GM19023 (cell line): ENCODE data around the gene GYPC.

Experiments
- ATAC-seq: cut with Tn5 transposase; IDR thresholded peaks from one replicate; pipeline ENCODE4 v1.9.1; 2021; ENCODE audit warnings: mild to moderate bottlenecking, moderate library complexity; ENCODE audit not compliant: unreplicated experiment

Gene GYPC

DNA sequence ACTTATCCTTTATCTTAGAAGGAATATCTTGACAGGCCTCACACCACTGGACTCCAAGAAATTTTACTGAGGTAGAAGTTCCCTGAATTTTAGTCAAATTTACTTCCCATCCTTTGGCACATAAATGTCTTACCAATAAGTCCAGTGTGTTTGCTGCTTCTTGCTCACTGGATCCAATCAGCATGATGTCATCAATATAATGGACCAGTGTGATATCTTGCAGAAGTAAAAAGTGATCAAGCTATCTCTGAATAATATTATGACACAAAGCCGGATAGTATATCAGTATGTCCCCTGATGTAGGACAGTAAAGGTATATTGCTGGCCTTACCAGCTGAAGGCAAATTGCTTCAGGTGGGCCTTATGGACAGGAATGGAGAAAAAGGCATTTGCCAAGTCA lies 6.9 kb upstream of the GYPC start:
- ATAC-seq: no peak

DNA sequence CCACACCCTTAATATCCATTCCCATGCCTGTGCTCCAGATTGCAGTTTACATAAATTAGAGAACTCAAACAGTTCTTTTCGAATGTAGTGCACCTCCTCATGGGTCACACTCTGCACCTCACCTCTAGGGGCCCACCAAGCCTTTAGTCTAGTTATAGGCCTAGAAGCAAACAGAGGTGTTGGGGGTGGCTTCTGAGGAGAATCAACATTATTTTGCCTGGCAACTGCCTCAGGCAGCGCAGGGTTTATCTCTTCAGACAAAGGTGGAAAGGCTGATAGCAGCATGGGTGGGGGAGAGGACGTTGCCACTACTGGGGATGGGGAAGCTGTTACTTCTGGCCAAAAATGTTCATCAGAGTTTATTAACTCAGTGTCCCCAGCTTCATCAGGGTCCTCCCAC lies 5.0 kb upstream of the GYPC start:
- no peak for ATAC-seq

DNA sequence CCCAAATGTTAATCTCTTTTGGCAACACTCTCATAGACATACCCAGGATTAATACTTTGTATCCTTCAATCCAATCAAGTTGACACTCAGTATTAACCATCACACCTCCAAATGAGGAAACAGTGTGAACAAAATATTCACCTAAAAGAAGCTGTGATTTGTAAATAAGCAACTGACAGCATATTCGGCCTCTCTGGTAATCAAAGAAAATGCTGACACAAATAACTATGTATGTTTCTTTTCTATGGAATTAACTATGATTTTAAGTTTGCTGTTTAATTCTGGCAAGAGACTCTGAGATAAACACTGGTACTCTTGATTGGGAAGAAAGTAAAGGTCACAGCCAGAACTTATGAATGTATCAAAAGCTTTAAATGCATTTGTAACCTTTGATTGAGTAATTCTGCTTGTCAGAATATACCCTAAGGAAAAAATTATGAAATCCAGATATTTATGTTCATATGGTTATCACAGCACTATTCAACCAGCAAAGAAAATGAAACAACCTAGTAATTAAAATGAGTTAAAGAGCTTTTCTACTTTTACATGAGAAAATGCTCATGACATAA lies 3.6 kb upstream of the GYPC start:
- ATAC-seq: no peak

DNA sequence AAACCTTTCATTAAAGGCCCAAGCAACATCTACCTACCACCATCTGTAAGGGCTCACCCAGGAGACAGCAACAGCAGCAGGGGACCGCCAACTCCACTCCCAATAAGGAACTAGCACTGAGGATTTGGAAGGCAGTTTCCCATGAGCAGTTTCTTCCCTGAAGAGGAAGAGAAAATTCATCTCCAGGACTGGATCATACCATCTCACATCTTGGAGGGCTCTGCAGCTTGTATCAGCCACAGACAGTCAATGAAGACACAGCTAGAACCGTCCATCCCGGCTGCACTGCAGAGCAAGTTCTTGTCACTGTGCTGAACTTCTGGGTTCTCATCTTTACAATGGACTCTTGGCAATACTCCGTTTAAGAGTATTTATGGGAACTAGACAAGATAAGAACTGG lies 2.8 kb upstream of the GYPC start:
- ATAC-seq: no peak

DNA sequence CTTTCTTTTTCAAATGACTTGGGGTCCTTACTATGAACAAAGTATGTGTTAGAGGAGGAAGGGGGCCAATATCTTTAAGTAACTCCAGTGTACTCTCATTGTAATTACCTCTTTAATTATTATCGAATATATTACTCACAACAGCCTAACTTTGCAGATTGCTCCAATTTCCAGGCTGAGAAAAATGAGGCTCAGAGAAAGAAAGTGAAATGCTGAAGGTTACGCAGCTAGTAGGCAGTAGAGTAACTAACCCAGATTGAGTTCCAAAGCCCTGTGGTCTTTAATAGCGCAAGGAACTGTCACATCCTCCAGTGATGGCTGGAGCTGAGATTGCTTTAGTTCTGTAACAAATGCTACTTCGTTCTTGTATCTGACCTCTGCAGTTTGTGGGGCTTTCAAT lies 2.2 kb upstream of the GYPC start:
- no peak for ATAC-seq

DNA sequence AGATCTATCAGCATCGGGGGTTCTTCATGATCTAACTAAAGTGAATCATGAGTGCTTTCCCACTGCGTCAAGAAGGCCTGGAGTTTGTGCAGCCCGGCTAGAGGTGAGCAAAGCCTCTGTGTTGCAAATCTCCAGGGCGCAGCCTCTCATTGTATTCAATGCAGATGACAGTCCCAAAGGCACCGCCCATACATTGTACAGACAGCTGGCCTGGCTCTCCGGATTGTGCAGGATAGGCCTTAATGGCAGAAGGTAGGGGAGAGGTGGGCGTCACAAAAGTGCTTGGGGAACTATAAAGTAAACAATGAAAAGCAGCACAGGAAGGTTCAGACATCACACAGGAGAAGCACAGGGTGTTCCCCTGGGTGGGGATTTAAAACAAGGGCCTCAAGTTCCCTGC lies 907 bp upstream of the GYPC start:
- ATAC-seq: no peak

DNA sequence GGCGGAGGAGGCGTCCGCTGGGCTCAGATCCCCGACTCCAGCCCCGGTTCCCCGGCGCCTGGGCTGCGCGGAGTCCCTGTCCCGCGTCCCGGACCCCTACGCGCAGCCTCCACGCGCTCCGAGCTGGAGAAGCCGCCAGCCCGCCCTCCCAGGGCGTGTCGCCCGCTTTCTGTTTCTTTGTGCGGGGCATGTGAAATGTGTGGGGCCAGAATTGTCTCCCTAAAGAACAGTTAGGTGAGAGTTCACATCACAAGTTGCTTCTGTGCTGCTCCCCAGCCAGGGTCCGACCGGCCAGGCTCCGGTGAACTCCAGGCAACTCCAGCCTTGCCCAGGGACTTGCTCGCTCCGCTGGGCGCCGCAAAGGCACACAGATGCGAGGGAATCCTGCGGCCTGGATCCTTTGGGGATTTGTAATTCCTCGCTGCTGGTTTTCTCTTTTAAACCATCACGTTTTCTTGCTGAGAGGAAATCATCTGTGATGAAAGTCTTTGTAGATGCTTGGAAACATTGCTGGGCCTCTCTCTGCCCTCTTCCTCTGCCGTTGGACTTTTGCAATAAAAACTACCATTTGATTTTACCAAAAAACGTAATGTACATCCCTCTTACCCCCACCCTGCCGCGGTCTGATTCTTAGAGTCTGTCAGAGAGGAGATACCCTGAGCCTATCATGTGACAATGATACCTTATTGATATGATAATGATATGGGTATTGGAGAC lies 631 bp downstream of the GYPC start:
- ATAC-seq: peak; percentile 32

DNA sequence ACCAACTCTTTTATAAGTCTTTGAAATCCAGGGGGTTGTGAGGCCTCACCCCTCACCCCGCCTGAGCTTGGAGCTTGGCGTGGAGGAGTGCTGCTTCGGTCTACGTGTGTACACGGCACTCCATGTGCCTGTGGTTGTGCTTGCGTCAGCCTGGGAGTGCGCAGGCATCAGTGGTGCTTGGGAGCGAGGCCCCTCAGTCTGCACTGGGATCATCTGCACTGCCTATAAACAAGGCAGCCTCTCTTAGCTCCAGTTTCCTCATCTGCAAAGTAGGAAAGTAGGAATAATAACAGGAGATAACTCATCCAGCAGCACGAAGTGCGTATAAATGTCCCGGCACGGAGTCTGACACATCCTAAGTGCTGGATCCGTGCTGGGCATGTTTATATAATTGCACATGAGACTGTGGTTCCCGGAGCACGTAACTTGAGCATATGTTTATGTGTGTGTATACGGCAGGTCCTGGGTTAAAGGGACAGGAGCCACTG lies 1.2 kb downstream of the GYPC start:
- ATAC-seq: peak; percentile 17

DNA sequence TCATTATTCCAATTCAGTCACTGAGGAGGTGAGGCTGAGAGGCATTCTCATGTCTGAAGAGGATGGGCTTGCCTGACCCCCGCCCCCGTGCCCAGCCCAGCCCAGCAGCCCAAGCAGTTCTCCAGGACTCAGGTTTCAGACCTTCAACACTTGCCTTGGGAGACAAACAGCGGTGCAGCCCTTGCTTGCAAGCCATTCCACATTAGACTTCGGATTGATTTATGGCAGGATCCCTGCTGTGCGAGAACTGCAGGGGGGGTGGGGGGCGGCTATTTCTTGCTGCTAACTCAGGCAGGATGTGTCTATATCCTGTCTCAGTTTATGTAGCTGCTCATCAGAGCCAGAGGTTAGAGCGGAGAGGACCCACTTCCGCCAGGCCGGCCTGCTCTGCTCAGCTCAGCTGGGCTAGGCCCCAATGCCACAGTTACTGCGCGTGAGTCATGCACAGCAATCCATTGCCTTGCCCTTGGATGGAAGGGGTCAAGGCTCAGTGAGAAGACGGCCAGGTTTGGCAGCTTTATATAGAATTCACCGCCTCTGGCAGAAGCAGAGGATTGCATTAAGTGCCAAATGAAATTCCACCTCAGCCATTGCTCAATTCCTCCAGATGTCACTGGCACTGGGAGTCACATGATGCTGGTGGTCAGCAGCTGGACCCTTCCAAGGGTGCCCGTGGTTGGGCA lies 1.8 kb downstream of the GYPC start:
- peak; percentile 59 for ATAC-seq

DNA sequence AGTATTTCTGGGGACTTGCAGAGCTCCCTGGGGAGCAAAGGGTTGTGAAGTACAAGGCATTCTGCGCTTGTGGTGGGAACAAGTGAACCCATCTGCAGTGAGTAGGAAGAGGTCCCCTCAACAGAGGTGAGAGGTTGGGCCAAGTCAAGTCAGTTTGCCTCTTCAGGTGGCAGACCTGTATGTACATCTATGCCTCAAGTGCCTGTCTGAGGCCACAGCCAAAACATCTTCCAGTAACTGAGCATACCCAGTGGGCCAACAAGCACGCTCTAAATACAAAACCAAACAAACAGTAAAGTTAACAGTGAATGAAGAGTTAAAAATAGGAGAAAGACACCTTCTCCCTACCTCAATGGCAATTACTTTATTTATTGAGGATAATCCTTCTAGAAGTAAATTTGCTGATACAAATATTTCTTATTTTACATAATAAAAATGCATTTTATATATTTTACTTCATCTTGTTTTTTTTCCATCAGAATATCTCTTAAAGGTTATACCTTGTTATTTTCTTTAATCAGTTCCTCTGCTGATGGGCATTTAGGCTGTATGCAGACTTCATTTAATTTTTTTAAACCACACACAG lies 2.5 kb downstream of the GYPC start:
- peak; percentile 4 for ATAC-seq

DNA sequence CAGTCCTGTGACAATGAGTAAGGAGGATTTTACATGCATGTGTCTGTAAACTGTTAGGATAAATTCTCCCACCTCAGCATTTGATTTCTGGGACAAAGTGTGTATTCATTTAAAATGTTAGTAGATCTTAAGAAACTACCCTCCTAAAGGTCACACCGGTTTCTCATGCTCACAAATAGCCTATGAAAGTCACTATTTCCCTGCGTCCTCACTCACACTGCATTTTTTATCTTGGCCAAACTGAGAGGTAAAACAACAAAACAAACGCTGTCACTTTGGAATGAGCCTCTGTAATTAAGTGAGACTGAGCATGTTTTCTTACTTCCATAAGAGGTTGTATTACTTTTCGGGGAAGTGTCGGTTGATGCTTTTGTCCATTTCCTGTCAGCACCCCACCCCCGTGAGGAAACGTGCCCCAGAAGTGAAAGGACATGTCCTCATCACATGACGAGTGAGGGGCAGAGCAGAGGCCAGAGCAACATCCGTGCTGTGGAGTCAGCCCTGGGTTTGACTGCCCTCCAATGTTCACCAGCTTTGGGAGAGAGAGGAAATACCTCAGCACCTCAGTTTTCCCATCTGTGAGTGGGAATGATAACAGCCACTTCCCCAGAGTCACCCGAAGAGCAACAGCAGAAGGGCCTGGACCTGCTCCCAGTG lies 3.1 kb downstream of the GYPC start:
- peak; percentile 25 for ATAC-seq

DNA sequence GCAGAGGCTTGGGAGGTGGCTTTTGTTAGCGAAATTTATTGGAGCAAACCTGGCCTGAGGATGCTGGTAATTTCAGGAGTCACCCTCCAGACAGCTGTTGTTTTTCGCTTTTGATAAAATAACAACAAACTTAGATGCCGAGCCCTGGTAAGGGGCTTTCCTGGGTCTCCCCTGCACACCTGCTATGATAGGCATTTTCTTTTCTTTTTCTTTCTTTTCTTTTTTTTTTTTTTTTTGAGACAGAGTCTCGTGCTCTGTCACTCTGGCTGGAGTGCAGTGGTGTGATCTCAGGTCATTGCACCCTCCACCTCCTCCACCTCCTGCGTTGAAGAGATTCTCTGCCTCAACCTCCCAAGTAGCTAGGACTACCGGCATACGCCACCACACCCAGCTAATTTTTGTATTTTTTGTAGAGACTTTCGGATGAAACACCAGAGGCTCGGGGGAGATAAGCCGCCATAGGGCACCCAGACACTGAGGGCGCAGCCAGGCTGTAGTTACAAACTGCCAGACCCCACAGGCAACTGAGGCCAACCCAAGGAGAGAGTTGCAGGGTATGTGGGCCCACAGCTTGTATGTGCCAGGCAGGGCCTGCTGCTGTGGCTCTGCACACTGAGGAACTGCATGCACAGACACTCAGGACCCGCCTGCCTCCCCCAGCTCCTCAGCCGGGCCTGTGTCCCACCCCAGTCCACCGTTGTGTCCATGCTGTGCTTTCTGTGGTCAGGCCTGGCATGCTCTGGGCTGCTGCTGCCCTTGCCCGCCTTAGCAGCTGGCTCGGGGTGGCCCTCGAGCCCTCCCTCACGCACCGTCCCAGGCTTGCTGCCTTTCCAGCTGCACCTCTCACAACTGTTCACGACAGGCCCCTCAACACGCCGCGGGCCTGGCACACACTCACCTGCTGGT lies 3.9 kb downstream of the GYPC start:
- ATAC-seq: no peak

DNA sequence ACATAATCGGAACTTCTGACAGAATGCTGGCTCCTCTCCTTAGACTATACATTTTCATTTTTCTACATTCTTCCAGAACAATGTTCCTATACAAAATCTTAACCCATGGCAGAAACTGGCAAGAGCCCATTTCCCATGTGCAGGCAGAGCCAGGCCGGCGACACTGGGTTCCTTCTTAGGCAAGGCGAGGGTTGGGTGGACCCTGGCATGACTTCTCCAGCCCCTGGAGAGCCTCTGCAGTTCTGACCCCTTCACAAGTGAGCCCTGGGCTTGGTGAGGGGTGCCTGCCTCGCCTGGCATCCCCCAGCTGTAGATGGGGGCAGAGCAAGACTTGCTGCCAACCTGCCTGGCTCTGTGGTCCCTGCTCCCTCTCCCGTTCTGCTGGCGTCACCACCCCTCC lies 5.0 kb downstream of the GYPC start:
- ATAC-seq: no peak

DNA sequence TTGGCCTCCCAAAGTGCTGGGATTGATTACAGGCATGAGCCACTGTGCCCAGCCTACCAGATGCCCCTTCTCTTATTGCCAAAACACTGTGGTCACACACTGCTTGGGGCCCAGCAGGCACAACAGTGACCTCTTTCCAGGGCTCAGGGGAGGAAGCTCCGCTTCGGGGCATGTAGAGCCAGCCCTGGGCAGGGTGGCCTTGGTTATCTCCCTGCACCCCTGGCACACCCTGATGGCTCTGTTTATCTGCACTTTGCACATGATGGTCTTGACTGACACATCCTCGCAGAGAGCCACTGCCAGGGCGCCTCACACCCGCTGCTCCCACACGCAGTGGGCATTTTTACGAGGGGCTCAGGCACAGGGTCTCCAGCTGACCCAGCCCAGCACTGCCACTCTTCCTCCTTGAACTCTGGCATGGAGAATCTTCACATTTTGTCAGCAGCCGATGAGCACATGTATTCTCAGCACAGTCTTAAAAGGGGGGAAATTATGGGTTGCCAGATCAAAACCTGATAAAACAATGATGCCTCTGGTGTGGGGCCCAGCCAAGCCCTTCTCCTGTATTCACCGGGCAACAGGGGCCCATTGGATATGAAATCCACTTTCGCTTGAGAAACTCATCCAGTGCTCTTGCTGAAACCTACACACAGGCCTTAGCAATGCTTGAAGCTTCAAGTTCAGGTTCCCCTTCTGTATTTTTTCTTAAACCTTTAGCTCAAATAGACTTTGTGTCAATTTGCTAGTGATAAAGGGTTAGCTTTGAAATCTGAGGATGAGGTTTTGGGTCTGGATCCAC lies 5.9 kb downstream of the GYPC start:
- no peak for ATAC-seq

DNA sequence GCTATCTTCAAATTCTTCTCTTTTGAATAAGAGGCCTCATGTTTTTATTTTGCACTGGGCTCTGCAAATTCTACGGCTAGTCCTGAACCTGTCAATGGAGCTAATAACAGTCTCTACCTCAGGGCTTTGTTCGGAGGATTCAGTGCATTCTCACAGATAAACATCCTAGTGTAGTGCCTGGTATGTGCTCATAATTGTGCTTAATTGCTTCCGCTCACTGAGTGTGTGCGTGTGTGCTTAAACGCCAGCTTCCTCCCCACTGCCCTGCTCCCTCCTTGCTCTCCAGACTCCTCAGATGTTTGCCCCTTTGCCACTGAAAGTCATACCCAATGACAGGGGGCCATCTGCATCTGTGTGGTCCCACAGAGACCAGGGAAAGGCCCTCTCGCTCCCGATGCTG lies 6.7 kb downstream of the GYPC start:
- no peak for ATAC-seq

DNA sequence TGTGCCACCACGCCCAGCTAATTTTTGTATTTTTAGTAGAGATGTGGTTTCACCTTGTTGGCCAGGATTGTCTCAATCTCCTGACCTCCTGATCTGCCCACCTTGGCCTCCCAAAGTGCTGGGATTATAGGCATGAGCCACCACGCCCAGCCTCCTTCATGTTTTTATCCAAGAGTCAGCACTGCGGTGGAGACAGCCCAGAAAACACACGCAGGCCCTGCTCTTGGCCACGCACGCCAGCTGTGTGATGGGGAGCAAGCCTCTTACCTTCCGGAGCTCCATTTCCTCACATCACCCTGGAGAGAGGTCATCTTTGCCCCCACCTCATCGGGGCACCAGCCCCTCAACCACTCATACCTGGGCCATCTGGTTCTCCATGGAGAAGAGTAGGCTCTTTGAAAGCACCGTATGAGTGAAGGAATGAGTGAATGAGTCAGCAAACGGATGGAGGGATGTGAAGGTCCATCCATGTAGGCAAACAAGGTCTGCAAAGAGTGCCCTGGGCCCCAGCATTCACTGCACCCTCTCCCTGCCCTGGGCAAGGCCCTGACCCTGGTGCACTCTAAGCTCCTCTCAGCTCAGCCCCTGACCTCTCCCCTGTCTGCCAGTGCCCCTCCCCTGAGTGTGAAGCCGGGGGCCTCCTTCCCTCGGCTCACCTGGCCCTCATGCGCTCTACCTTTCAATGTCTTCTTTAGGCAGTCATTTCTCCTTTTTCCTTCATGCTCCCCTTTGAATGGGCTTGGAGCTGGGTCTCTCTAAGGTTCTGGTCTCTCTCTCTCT lies 7.4 kb downstream of the GYPC start:
- ATAC-seq: no peak

DNA sequence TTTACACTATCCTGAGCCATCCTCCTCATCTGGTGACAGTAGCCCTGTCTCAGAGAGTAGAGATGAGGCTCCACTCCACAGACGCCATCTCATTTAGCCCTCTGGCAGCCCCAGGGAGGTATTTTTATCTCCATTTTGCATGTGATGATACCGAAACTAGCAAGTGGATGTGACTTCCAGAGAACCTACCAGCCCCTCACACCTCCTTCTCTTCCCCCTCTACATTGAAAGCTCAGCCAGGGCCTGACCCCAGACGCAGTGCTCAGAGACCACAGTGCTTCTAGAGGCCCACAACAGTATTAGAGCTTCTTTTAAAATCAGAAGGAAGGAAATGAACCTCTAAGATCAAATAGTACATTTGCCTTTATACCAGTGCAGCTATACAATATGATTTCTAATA lies 8.3 kb downstream of the GYPC start:
- ATAC-seq: peak; percentile 69

DNA sequence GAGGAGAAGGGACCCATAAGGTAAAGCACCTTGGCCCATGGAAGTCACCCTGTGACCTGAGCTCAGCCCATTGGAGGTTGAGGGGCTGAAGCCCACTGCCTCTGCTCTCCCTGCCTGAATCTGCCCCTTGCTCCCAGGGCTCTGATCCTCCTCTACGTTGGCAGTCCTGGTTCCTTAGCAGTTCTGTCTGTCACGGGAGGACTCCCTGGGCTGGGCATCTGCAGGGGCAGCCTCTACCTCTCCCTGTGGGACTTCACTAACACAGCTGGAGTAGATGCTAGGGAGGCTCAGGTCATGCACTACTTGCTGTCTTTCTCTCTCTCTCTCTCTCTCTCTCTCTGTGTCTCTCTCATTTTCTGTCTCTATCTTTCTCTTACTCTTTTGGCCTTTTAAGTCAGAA lies 8.7 kb downstream of the GYPC start:
- ATAC-seq: peak; percentile 39

DNA sequence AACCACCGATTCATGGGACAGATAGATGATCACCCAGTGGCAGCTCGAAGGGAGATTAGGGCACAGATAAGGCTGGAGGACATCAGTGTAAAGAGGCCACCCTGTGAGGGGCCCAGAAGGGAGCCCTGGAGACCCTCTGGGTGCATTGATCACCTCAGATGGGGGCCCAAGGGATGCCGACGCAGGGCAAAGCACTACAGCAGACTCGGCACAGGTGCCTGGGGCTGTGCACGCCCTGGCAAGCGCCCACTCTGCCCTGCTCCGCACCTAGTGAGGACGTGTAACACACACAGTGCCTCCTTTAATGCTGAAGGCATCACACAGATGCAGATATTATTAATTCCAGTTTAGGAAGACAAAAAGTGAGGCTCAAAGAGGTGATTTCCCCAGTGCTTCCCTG lies 9.5 kb downstream of the GYPC start:
- ATAC-seq: no peak
